Fibroblast of gingiva (primary cell): ENCODE measurements around the gene ZNF439.
"Not testable (repeated sequence)": the region's sequence is repeated elsewhere in the genome, so short reads cannot be mapped to it uniquely, and the experiment has no call there.

ENCODE experiments used
- DNase-seq: peaks from one replicate; pipeline ENCODE4 v3.0.0-alpha.2; 2011; ENCODE audit warnings: low read depth

ZNF439 gene

GRCh38 chr19:11848594-11849469, at the start of gene ZNF439:
ZNF439 (plus strand) TSS chr19:11848726; CDS start chr19:11848868, 142 bp downstream.
- DNase-seq: peak; percentile 39

- DNase-seq: no peak
Measured at GRCh38 chr19:11806354-11807098, 42.0 kb upstream of the ZNF439 start.

GRCh38 chr19:11807099-11807380, 41.5 kb upstream of the ZNF439 start:
- no peak for DNase-seq

- no peak for DNase-seq
Measured at GRCh38 chr19:11813703-11814028, 34.9 kb upstream of the ZNF439 start.

- peak; percentile 90 for DNase-seq
Measured at GRCh38 chr19:11814029-11814699, 34.4 kb upstream of the ZNF439 start, which contains the start of gene ZNF440. ZNF440 (plus strand) TSS chr19:11814273; CDS start chr19:11814448, 175 bp downstream.

GRCh38 chr19:11814700-11815035, 33.9 kb upstream of the ZNF439 start:
- peak; percentile 40 for DNase-seq

- peak; percentile 9 for DNase-seq
Measured at GRCh38 chr19:11821474-11822109, 26.9 kb upstream of the ZNF439 start.

- not testable (repeated sequence) for DNase-seq
Measured at GRCh38 chr19:11828957-11829876, 19.3 kb upstream of the ZNF439 start.

GRCh38 chr19:11832253-11832912, 16.1 kb upstream of the ZNF439 start:
- DNase-seq: no peak

GRCh38 chr19:11833541-11833940, 15.0 kb upstream of the ZNF439 start:
- no peak for DNase-seq

GRCh38 chr19:11835626-11836066, 12.9 kb upstream of the ZNF439 start:
- not testable (repeated sequence) for DNase-seq

- DNase-seq: no peak
Measured at GRCh38 chr19:11843722-11844121, 4.8 kb upstream of the ZNF439 start.

GRCh38 chr19:11847615-11848014, 911 bp upstream of the ZNF439 start:
- DNase-seq: not testable (repeated sequence)

GRCh38 chr19:11848200-11848593, 329 bp upstream of the ZNF439 start:
- no peak for DNase-seq

GRCh38 chr19:11850289-11850688, 1.8 kb downstream of the ZNF439 start:
- not testable (repeated sequence) for DNase-seq

- no peak for DNase-seq
Measured at GRCh38 chr19:11853358-11853757, 4.8 kb downstream of the ZNF439 start.

GRCh38 chr19:11856596-11857250, 8.2 kb downstream of the ZNF439 start:
- DNase-seq: no peak

GRCh38 chr19:11860721-11861120, 12.2 kb downstream of the ZNF439 start:
- no peak for DNase-seq

GRCh38 chr19:11861301-11861700, 12.8 kb downstream of the ZNF439 start:
- DNase-seq: no peak

GRCh38 chr19:11867766-11868165, 19.2 kb downstream of the ZNF439 start:
- DNase-seq: not testable (repeated sequence)
